ENCODE measurements around the gene SUMO3. TPM values are rescaled to one million over a fixed set of nuclear protein-coding genes. Genes with fewer than 3 reads are reported as not detected.

The SUMO3 gene
- total RNA-seq, 1 donor from 2014 or later, result 32.2 TPM

DNA sequence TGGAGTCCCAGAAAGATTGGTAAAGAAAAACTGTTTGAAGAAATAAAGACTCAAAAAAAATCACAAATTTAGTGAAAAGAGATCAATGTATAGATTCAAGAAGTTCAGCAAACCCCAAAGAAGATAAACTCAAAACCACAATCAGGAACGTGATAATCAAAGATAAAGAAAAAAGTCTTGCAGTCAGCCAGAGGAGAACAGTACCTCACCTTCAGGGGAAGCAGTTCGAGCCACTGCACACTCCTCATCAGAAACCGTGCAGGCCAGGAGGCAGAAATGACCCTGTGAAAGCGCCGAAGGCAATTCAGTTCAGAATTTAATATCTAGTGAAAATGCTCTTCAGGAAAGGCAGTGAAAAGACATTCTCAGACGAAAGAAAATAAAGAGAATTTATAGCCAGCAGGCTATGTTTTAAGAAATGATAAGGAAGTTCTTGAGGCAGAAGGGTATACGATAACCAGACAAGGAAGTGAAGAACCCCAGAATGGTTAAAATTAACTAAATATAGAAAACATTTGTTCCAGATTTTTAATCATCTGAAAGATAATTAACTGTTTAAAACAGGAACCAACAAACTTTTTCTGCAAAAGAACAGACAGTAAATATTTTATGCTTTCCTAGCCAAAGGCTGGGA lies 13.5 kb upstream of the SUMO3 start:
- no peak for ATAC-seq
- DNase-seq (ENCODE audit: low spot score), result no peak

GRCh38 chr21:44829507-44830092 lies 11.7 kb upstream of the SUMO3 start:
- ATAC-seq (no peak), DNase-seq (ENCODE audit: low spot score) (no peak)

DNA sequence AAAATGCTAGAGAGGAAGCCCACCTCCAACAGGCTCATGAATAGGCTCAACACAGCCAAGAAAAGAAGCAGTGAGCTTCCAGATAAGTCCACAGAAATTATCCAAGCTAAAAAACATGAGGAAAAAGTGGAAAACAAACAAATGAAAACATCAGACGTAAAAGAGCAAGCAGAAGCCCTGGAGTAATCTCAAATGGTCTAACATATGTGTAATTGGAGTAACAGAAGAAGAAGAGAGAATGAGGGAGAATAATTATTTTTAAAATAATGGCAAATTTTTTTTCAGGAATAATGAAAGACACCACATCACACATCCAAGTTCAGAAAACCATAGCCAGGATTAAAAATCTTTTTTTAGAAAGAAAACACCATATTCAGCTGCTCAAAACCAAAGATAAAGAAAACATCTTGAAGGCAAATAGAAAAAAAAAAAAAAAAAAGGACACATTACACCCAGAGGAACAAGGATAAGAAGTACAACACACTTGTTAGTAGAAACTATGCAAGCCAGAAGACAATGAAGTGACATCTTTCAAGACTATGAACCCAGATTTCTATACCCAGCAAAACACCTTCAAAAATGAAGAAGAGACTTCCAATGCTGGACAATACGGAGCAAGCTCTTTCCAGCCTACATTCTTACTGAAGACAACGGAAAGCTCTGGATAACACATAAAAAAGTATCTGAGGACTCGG lies 10.6 kb upstream of the SUMO3 start:
- DNase-seq (ENCODE audit: low spot score), result no peak
- ATAC-seq, result no peak

GRCh38 chr21:44823179-44823660 lies 5.4 kb upstream of the SUMO3 start:
- ATAC-seq (no peak), DNase-seq (ENCODE audit: low spot score) (no peak)

- DNase-seq (ENCODE audit: low spot score) (no peak), ATAC-seq (no peak)
These were observed 4.8 kb upstream of the SUMO3 start for GRCh38 chr21:44822484-44823178.

- no peak for ATAC-seq
- no peak for DNase-seq (ENCODE audit: low spot score)
These were observed 3.0 kb upstream of the SUMO3 start for GRCh38 chr21:44820851-44821250.

GRCh38 chr21:44819283-44820243 lies 1.7 kb upstream of the SUMO3 start:
- DNase-seq (ENCODE audit: low spot score) (no peak), ATAC-seq (no peak)

DNA sequence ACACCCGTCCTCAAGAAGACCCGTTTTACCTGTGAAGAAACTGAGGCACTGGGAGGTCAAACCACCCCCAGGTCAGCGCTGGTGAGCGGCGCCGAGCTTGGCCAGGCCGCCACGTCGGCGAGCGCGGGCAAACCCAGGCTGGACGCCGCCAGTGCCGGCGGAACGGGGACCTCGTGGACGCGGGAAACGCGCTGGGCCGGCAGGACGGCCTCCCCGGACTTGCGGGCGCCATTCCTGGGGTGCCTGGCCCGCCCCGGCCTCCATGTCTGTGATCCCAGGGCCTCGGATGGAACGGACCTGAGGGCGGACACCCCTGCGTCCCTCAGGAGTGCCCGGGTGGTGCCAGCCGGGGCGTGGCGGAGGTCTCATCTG lies 764 bp upstream of the SUMO3 start:
- no peak for ATAC-seq
- DNase-seq (ENCODE audit: low spot score), result no peak

DNA sequence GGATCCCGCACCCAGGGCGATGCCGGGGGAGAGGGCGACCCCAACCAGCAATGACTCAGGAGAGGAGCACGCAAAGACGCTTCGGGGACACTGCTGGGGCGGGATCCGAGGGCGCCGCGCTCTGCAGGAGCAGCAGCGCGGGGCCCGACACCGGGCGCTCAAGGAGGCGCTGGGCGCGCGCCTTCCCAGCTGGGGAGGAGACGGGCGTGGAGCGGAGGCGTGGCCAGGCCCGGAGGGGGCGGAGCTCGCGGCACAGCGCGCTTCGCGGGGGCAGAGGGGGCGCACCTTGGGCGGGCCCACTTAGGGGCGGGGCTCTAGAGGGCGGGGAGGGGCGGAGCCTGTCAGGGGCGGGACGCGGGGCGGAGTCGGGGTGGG lies 369 bp downstream of the SUMO3 start:
- DNase-seq (ENCODE audit: low spot score) (peak; percentile 91), ATAC-seq (peak; percentile 94)

- no peak for DNase-seq (ENCODE audit: low spot score)
- ATAC-seq, result no peak
These were observed 929 bp downstream of the SUMO3 start for GRCh38 chr21:44816761-44817505.

DNA sequence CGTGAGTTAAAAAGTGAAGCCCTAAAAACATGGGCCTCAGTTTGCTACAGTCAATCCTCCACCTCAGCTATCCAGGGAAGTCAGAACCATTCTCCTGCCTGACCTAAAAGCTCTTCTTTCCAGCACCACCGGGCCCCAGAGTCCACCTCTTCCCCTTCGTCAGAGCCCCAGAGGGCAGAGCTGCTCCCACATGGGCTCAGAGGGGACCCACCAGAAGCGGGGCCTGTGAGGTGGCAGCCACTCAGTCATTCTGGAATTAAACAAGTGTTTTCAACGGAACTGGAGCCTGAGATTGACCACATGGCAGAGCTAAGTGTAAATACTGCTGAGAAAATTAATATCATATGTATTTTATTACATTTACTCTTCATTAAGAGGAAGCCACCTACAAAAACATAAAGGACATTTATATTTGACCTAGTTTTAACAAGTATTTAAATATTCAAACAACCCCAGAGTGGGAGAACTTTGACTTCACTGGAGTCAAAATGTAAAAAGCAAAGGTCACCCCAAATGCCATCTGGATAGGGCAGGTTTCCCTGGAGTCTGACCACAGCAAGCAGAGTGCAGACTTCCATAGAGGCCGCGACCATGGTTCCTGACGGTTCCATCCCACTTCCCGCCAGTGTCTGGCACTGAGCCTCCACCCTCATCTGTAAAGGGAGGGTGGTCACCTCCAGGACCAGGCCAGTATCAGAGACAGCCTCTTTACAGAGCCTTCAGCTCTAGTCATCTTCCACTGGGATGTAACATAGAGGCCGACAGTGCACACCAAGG lies 1.8 kb downstream of the SUMO3 start:
- DNase-seq (ENCODE audit: low spot score) (no peak), ATAC-seq (peak; percentile 31)

- no peak for ATAC-seq
- no peak for DNase-seq (ENCODE audit: low spot score)
These were observed 2.6 kb downstream of the SUMO3 start for GRCh38 chr21:44815225-44815624.

- ATAC-seq, result no peak
- no peak for DNase-seq (ENCODE audit: low spot score)
These were observed 3.3 kb downstream of the SUMO3 start for GRCh38 chr21:44814498-44815023.

DNA sequence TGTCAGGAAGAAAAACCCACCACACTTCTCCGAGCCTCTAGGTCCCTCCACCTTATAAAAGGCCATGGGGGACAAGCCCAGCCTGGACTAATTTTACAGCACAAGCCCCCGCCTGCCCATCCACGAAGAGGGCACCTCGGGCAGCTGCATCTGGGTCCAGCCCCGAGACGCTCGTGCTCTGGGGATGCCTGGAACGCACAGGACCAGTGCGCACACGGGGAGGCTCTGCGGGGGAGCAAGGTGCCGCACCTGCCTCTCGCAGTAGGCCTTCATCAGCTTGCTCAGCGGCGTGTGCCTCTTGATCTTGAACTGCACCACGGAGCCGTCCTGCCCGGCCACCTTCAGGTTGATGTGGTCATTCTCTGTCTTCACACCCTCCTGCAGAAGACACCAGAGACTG lies 4.1 kb downstream of the SUMO3 start:
- no peak for ATAC-seq
- DNase-seq (ENCODE audit: low spot score), result no peak

DNA sequence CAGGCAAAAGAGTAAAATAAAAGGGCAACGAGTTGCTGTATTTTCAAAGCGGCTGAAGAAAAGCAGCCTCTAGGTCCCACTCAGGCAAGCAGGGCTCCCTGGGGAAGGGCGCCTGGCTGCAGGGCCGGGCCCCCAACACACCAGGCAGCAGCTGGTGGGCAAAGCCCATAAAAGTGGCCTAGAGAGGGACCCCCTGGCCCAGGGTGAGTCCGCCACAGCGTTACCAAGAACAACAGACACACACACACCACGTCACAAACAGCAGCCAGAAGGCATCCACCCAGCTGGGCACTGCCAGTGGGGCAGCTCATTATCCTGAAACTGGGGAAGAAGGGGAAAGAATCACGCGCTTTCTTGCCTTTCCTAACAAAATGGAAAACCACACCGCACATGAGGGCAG lies 4.7 kb downstream of the SUMO3 start:
- DNase-seq (ENCODE audit: low spot score) (no peak), ATAC-seq (no peak)

- DNase-seq (ENCODE audit: low spot score) (no peak), ATAC-seq (no peak)
These were observed 5.2 kb downstream of the SUMO3 start for GRCh38 chr21:44812640-44813039.

- no peak for ATAC-seq
- DNase-seq (ENCODE audit: low spot score), result no peak
These were observed 7.1 kb downstream of the SUMO3 start for GRCh38 chr21:44810779-44811178.

DNA sequence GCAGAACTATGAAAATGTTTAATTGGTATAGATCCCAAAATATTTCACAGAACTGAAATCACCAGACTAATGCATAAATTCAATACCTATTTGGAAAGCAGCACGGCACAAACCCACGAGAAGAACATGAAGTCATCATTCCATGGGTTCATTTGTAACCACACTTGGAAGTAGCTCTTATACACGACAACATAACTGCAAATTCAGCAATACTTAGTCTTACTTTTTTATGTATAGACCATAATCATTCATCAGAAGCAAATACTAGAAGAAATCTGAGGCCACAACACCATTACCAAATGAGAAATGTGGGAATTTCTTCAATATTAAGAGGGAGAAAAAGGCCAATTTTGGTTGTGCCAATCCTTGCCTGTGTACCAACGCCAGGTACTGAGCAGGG lies 12.0 kb downstream of the SUMO3 start:
- DNase-seq (ENCODE audit: low spot score) (no peak), ATAC-seq (no peak)

DNA sequence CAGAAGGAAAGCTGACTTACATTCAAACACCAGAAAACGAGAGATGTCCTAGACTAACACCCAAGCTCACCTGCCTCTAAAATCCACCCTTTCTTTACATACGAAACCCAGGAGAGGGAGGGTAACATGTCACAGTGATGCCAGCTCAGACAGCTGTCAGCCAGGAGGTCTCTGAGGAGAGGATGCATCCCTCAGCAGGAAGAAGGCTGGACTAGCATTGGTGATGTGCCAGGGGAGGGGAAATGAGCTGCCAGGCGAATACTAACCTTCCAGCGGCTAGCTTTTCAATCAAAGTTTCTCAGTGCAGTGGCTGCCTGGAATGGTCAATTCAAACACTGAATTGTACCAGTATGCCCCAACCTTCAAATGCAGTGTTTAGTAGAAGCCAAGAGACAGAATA lies 12.6 kb downstream of the SUMO3 start:
- ATAC-seq (no peak), DNase-seq (ENCODE audit: low spot score) (no peak)

All from left lobe of liver (tissue), 2 donors.